AG10803 (cell line): ENCODE data around the gene KLHDC3.
A peak's percentile ranks its signal among the peaks of the same experiment; 100 is the strongest.

Experiments used
- DNase-seq: peaks from one replicate; pipeline ENCODE4 v3.0.0; 2010; ENCODE audit warnings: low read depth
- H3K4me3 ChIP-seq: 2 replicates; pipeline ENCODE4 v1.5.1; 2011; ENCODE audit warnings: mild to moderate bottlenecking, low read length, control low read depth
- CTCF ChIP-seq: conservative IDR thresholded peaks from 2 replicates; pipeline ENCODE4 v1.5.1; 2011; ENCODE audit warnings: mild to moderate bottlenecking, low read length, control low read depth, inconsistent platforms

Gene KLHDC3

DNA sequence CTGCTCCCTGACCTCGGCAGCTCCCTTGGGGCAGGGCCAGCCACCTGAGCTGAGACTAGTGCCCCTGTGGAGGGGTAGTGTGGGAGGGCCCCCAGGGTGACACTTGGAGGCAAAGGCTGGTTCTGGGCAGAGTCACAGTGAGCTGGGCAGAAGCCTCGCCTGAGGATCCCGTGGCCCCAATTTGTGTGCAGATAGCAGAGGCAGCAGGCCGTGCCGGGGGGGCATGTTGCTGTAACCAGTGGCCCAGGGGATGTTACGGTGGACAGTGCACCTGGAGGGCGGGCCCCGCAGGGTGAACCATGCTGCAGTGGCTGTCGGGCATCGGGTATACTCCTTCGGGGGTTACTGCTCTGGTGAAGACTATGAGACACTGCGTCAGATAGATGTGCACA, 2.9 kb downstream of the KLHDC3 start:
- DNase-seq: no peak
- no peak for TF ChIP-seq CTCF
- no peak overlapping the region for H3K4me3 ChIP-seq

DNA sequence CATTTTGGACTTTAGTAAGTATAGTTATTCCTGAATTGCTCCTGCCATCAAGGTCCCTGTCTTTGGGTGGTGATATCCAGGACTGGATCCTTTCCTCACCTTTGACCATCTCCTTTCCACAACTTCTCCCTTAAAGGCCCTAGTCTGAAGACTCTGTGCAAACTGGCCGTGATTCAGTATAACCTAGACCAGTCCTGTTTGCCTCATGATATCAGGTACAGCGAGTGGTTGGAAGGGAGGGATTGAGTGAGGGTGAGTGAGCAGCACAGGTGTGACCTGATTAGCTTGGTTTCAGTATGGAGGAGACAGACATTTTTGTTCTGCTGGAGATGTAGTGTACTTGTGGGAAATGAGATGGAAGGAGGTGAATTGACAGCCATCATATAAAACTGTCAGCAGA, 5.1 kb downstream of the KLHDC3 start:
- TF ChIP-seq CTCF: no peak
- no peak for DNase-seq
- H3K4me3 ChIP-seq: no peak overlapping the region

DNA sequence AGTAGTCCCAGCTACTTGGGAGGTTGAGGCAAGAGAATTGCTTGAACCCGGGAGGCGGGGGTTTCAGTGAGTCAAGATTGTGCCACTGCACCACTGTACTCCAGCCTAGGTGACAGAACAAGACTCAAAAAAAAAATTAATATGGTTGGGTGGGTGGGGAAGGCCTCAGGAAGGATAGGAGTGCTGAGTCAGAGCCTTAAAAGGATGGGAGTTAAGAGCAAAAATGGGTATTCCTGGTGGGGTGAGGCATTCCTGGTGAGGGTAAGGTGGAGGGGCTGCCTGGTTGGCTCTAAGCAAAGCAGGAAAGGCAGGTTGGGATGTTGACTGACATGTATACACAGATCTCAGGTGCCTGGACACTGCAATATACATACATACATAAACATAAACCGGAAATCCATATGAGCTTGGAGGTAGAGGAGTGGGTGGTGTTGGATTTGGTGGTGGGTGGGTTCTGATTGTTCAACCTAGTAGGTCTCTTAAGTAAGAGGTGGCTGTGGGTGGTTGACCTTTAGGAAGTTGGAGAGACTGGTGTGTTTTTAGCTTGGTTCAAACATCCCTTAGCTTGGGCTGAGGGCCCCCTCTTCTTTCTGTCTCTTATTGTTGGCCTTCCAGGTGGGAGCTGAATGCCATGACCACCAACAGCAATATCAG, 6.1 kb downstream of the KLHDC3 start:
- no peak for TF ChIP-seq CTCF
- H3K4me3 ChIP-seq: no peak overlapping the region
- DNase-seq: no peak

DNA sequence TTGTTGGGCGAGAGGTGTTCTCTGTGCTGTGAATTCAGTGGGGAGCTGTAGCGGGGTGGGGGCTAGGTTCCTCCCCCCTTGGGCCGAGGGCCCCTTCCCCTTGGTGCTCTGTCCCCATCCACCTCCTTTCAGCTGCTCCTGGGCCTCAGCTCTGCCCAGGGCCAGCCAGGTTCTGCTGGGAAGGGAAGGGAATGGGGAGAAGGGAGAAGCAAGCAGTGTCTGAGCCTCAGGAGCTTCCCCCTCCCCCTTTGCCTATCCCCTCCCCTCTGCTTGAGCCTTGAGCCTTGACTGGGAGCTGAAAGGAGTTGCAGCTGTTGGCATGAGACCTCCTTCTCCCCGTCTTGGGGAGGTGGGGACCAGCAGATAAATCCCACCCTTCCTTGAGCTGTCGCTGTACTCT, 6.8 kb downstream of the KLHDC3 start:
- H3K4me3 ChIP-seq: peak overlapping the region; percentile 99
- TF ChIP-seq CTCF: no peak
- no peak for DNase-seq

DNA sequence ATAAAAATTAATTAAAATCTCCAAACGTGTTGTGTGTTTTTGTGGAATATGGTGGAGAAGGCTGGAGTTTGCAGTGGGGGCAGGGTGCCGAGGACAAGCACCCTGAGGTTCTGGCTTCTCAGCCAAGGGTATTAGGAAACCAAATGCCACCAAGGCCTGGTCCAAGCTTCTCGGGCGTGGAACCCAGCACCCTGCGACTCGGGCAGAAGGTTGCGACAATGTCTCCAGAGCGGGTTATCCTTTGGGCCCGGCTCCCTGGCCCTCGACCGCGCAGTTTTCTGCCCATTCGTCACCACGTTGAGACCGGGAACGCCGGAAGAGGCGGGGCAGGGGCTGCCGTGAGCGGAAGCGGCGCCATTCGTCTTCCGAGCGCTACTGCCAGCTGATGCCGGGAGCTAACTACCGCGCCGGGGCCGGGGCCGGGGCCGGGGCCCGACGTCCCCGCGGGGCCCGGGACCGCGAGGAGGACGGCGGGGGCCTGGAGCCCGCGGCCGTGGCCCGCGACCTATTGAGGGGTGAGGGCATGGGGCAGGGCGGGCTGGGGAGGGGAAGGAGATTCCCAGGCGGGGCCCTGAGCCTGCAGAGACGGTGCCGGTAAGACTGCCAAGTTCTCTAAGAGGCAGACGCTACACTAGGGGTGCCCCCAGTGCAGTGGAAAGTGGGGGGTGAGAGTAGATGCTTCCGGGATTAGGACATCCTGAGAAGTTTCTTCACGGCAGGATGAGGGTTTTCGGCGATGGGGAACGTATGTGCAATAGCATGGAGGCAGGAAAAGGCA, 7.4 kb downstream of the KLHDC3 start, which contains the start of gene RRP36:
TSS of gene RRP36 (plus strand) at position 354 of the 778 bp plus-strand sequence. CDS start at position 386, 32 bp downstream.
- peak within 1 kb of the TSS; percentile 99 for H3K4me3 ChIP-seq
- no peak for TF ChIP-seq CTCF
- DNase-seq: peak; percentile 65

- TF ChIP-seq CTCF: no peak
- DNase-seq: no peak
- no peak overlapping the region for H3K4me3 ChIP-seq
Measured at GRCh38 chr6:43024436-43024835, 10.4 kb downstream of the KLHDC3 start.

- no peak for TF ChIP-seq CTCF
- H3K4me3 ChIP-seq: no peak overlapping the region
- DNase-seq: no peak
Measured at GRCh38 chr6:43026365-43026764, 12.3 kb downstream of the KLHDC3 start.
